DND-41 (cell line): Measurements from ENCODE around the gene GPC4.
A peak's percentile ranks its signal among the peaks of the same experiment; 100 is the strongest.

Source experiments
- ATAC-seq: fragments of 200-7000 bp; cut with Tn5 transposase; 3 replicates; pipeline ENCODE4 v1.9.1; 2021; ENCODE audit warnings: low read depth; ENCODE audit not compliant: insufficient read depth
- DNase-seq: peaks from one replicate; pipeline ENCODE4 v3.0.0-alpha.2; 2020
- H2AFZ ChIP-seq: 2 replicates; pipeline ENCODE4 v1.6.0; 2012; ENCODE audit warnings: low read depth, low read length
- H3K27ac ChIP-seq: 2 replicates; pipeline ENCODE4 v1.5.1; 2012; ENCODE audit warnings: low read length, inconsistent platforms
- H3K27me3 ChIP-seq: fragments of 200-600 bp; sonication (generic); 2 replicates; pipeline ENCODE4 v1.6.0; 2012; ENCODE audit warnings: low read length, mild to moderate bottlenecking, inconsistent platforms; ENCODE audit not compliant: insufficient read depth, poor library complexity
- H3K36me3 ChIP-seq: 2 replicates; pipeline ENCODE4 v1.5.1; 2012; ENCODE audit warnings: low read length, inconsistent platforms; ENCODE audit not compliant: insufficient read depth
- H3K4me1 ChIP-seq: 2 replicates; pipeline ENCODE4 v1.5.1; 2012; ENCODE audit warnings: mild to moderate bottlenecking, low read length; ENCODE audit not compliant: insufficient read depth
- H3K4me2 ChIP-seq: 2 replicates; pipeline ENCODE4 v1.6.0; 2012; ENCODE audit warnings: mild to moderate bottlenecking, moderate library complexity, low read length, inconsistent platforms; ENCODE audit not compliant: insufficient read depth
- H3K4me3 ChIP-seq, 2 experiments: fragments of 200-600 bp in 1 of 2; shearing (Covaris generic) in 1 of 2; 2 replicates each; pipeline ENCODE4 v1.5.1; 2012 to 2016; ENCODE audit warnings: inconsistent platforms in 2 of 2, low read length in 2 of 2, mild to moderate bottlenecking in 2 of 2, low read depth in 1 of 2, moderate library complexity in 1 of 2
- H3K79me2 ChIP-seq: 2 replicates; pipeline ENCODE4 v1.6.0; 2012; ENCODE audit warnings: low read length, inconsistent platforms; ENCODE audit not compliant: insufficient read depth
- H3K9ac ChIP-seq: 2 replicates; pipeline ENCODE4 v1.6.0; 2012; ENCODE audit warnings: low read depth, mild to moderate bottlenecking, inconsistent platforms, low read length, moderate library complexity
- H3K9me3 ChIP-seq: 2 replicates; pipeline ENCODE4 v1.5.1; 2012; ENCODE audit warnings: low read length, moderate library complexity, mild to moderate bottlenecking, inconsistent platforms; ENCODE audit not compliant: insufficient read depth, severe bottlenecking
- H4K20me1 ChIP-seq: 2 replicates; pipeline ENCODE4 v1.6.0; 2012; ENCODE audit warnings: low read length; ENCODE audit not compliant: insufficient read depth
- EZH2 ChIP-seq: IDR thresholded peaks from 3 replicates; pipeline ENCODE4 v1.6.1; 2012; ENCODE audit warnings: borderline replicate concordance, low read depth, mild to moderate bottlenecking, moderate library complexity, low read length, inconsistent platforms; ENCODE audit not compliant: severe bottlenecking
- TF ChIP-seq, protein P1 (sequence below): IDR thresholded peaks from 2 replicates; pipeline ENCODE4 v1.5.1; 2012; ENCODE audit warnings: borderline replicate concordance, low read length, moderate library complexity, mild to moderate bottlenecking; ENCODE audit not compliant: poor library complexity, severe bottlenecking; ENCODE audit errors: extremely low read depth

GPC4 gene

DNA sequence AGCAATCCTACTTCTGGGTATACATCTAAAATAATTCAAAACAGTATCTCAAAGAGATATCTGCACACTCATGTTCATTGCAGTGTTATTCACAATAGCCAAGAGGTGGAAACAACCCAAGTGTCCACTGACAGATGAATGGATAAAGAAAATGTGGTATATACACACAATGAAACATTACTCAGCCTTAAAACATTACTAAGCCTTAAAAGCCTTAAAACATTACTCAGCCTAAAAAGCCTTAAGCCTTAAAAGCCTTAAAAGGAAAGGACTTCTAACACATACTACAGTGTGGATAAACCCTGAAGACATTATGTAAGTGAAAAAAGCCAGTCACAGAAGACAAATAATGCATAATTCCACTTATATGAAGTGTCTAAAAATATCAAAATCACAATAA, 156.8 kb downstream of the GPC4 start:
- no peaks in the 10 kb centered on the region for H3K79me2 ChIP-seq
- DNase-seq (no peak), ATAC-seq (no peak)
- no peak overlapping the region for H2AFZ ChIP-seq
- H3K27ac ChIP-seq = no peak overlapping the region
- no peak overlapping the region for H3K9ac ChIP-seq
- H3K4me3 ChIP-seq = no peak overlapping the region
- no peak overlapping the region for H3K4me2 ChIP-seq
- no peaks in the 10 kb centered on the region for H3K9me3 ChIP-seq
- no peaks in the 10 kb centered on the region for H3K27me3 ChIP-seq
- H3K36me3 ChIP-seq = no peaks in the 10 kb centered on the region
- H3K4me1 ChIP-seq = no peaks in the 10 kb centered on the region
- TF ChIP-seq, protein P1, sequence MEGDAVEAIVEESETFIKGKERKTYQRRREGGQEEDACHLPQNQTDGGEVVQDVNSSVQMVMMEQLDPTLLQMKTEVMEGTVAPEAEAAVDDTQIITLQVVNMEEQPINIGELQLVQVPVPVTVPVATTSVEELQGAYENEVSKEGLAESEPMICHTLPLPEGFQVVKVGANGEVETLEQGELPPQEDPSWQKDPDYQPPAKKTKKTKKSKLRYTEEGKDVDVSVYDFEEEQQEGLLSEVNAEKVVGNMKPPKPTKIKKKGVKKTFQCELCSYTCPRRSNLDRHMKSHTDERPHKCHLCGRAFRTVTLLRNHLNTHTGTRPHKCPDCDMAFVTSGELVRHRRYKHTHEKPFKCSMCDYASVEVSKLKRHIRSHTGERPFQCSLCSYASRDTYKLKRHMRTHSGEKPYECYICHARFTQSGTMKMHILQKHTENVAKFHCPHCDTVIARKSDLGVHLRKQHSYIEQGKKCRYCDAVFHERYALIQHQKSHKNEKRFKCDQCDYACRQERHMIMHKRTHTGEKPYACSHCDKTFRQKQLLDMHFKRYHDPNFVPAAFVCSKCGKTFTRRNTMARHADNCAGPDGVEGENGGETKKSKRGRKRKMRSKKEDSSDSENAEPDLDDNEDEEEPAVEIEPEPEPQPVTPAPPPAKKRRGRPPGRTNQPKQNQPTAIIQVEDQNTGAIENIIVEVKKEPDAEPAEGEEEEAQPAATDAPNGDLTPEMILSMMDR = no peak
- no peak for TF ChIP-seq EZH2
- no peaks in the 10 kb centered on the region for H4K20me1 ChIP-seq

DNA sequence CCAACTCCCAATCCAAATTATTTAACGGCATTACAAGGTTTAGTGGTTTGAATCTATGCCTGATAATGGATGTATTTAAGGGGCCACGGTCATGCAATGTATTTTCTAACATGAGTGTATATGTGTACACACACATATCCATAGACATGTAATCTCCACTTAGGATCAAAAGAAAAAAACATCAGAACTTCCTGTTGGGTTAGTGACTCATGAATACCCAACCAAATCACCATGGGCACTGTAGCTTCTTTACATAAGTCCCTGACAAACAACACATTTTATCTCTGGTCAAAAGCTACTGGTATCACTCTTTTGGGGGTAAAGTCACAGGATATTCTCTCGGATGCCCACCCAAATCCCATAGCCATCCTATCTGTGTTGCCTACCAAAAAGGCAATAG, 160.6 kb downstream of the GPC4 start:
- no peaks in the 10 kb centered on the region for H4K20me1 ChIP-seq
- no peaks in the 10 kb centered on the region for H3K79me2 ChIP-seq
- no peak overlapping the region for H3K4me2 ChIP-seq
- no peaks in the 10 kb centered on the region for H3K4me1 ChIP-seq
- ATAC-seq (peak; percentile 57; the same call in 1 of the 3 replicates), DNase-seq (no peak)
- no peaks in the 10 kb centered on the region for H3K9me3 ChIP-seq
- no peak overlapping the region for H3K4me3 ChIP-seq
- no peaks in the 10 kb centered on the region for H3K36me3 ChIP-seq
- TF ChIP-seq, protein P1 = no peak
- TF ChIP-seq EZH2 = no peak
- no peaks in the 10 kb centered on the region for H3K27me3 ChIP-seq
- no peak overlapping the region for H3K9ac ChIP-seq
- no peak overlapping the region for H3K27ac ChIP-seq
- H2AFZ ChIP-seq = no peak overlapping the region

DNA sequence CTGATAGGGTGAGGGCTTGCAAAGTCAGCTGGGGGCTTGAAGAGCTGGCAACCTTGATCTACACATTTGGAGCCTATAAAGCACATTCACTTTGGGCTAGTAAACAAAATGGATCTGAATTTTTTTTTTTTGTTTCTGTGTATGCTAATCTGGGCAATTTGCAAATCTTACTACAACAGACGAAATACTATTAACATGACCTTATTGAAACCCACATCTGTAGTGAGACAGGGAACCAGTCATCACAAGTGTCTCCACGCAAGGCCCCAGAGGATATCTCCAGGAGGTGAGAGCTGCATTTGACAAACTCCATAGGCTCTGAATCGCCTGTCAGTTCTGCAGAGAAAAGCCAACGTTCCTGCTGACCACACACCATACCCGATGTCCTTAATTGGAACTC, 164.1 kb downstream of the GPC4 start:
- no peak overlapping the region for H3K9ac ChIP-seq
- H3K4me1 ChIP-seq = no peaks in the 10 kb centered on the region
- no peak for TF ChIP-seq EZH2
- TF ChIP-seq, protein P1 = no peak
- no peaks in the 10 kb centered on the region for H3K9me3 ChIP-seq
- H3K27me3 ChIP-seq = no peaks in the 10 kb centered on the region
- no peaks in the 10 kb centered on the region for H3K36me3 ChIP-seq
- no peaks in the 10 kb centered on the region for H3K79me2 ChIP-seq
- H2AFZ ChIP-seq = no peak overlapping the region
- H3K27ac ChIP-seq = no peak overlapping the region
- H3K4me3 ChIP-seq = no peak overlapping the region
- DNase-seq = no peak
- no peak for ATAC-seq
- H3K4me2 ChIP-seq = no peak overlapping the region
- H4K20me1 ChIP-seq = no peaks in the 10 kb centered on the region
